DOHH2 (cell line): ENCODE results near the gene MYEF2.

ENCODE experiments used
- H3F3A ChIP-seq: fragments of 200-600 bp; sonication (generic), shearing (Covaris generic); 2 replicates; pipeline ENCODE4 v1.6.0; 2016; ENCODE audit warnings: antibody characterized with exemption, mild to moderate bottlenecking; ENCODE audit not compliant: control insufficient read depth, insufficient read depth
- H3K27ac ChIP-seq: fragments of 200-600 bp; sonication (generic); 2 replicates; pipeline ENCODE4 v1.5.1; 2014; ENCODE audit warnings: low read depth, mild to moderate bottlenecking, low read length, moderate library complexity
- H3K27me3 ChIP-seq: fragments of 200-600 bp; sonication (generic); 2 replicates; pipeline ENCODE4 v1.6.1; 2014; ENCODE audit warnings: mild to moderate bottlenecking, low read length, mixed read lengths; ENCODE audit not compliant: control insufficient read depth
- H3K36me3 ChIP-seq: fragments of 200-600 bp; sonication (generic); 2 replicates; pipeline ENCODE4 v1.6.1; 2014; ENCODE audit warnings: mild to moderate bottlenecking, low read length, moderate library complexity, mixed read lengths; ENCODE audit not compliant: control insufficient read depth
- H3K4me1 ChIP-seq: fragments of 200-600 bp; sonication (generic); 2 replicates; pipeline ENCODE4 v1.6.1; 2014; ENCODE audit warnings: mild to moderate bottlenecking, low read length, mixed read lengths; ENCODE audit not compliant: control insufficient read depth
- H3K4me2 ChIP-seq: fragments of 200-600 bp; sonication (generic); 2 replicates; pipeline ENCODE4 v1.6.0; 2014; ENCODE audit warnings: mild to moderate bottlenecking, low read length, moderate library complexity
- H3K4me3 ChIP-seq: fragments of 200-600 bp; sonication (generic); 2 replicates; pipeline ENCODE4 v1.5.1; 2014; ENCODE audit warnings: mild to moderate bottlenecking, low read length, mixed read lengths
- H3K79me2 ChIP-seq: fragments of 200-600 bp; sonication (generic); 2 replicates; pipeline ENCODE4 v1.6.1; 2014; ENCODE audit warnings: mild to moderate bottlenecking, low read length, mixed read lengths; ENCODE audit not compliant: control insufficient read depth
- H3K9me2 ChIP-seq: fragments of 200-600 bp; sonication (generic); replicated peaks from 2 replicates; pipeline ENCODE4 v1.6.1; 2014; ENCODE audit warnings: mild to moderate bottlenecking, low read length, mixed read lengths; ENCODE audit not compliant: control insufficient read depth
- H3K9me3 ChIP-seq: fragments of 200-600 bp; sonication (generic); 2 replicates; pipeline ENCODE4 v1.6.1; 2014; ENCODE audit warnings: antibody characterized with exemption, low read length, mixed read lengths; ENCODE audit not compliant: control insufficient read depth, insufficient read depth
- H4K20me1 ChIP-seq: fragments of 200-600 bp; sonication (generic); 2 replicates; pipeline ENCODE4 v1.6.0; 2014; ENCODE audit warnings: low read depth, mild to moderate bottlenecking, antibody characterized with exemption, low read length, moderate library complexity; ENCODE audit not compliant: control insufficient read depth, insufficient read depth
- CTCF ChIP-seq: fragments of 200-600 bp; sonication (generic); IDR thresholded peaks from one replicate; pipeline ENCODE4 v1.5.1; 2014; ENCODE audit warnings: antibody characterized with exemption, mild to moderate bottlenecking, low read depth, low read length; ENCODE audit not compliant: poor library complexity, severe bottlenecking
- EZH2phosphoT487 ChIP-seq: fragments of 200-600 bp; sonication (generic); IDR thresholded peaks from 2 replicates; pipeline ENCODE4 v1.6.1; 2017; ENCODE audit warnings: borderline replicate concordance, mild to moderate bottlenecking, antibody characterized with exemption, low read length, moderate library complexity, mixed read lengths

Gene MYEF2

GRCh38 chr15:48105936-48106335, 72.2 kb downstream of the MYEF2 start:
- TF ChIP-seq EZH2phosphoT487 (no peak), CTCF (no peak)
- Histone ChIP-seq H3K4me3 (no peak overlapping the region), H3K4me2 (no peak overlapping the region), H3K4me1 (no peaks in the 10 kb centered on the region), H3K27ac (no peak overlapping the region), H3K9me3 (no peaks in the 10 kb centered on the region), H4K20me1 (no peaks in the 10 kb centered on the region), H3K79me2 (no peaks in the 10 kb centered on the region), H3K36me3 (no peaks in the 10 kb centered on the region), H3K9me2 (no peaks in the 10 kb centered on the region), H3F3A (no peaks in the 10 kb centered on the region), H3K27me3 (no peaks in the 10 kb centered on the region)

- Histone ChIP-seq H3K4me2 (no peak overlapping the region), H4K20me1 (no peaks in the 10 kb centered on the region), H3K27ac (no peak overlapping the region), H3K36me3 (no peaks in the 10 kb centered on the region), H3K4me3 (no peak overlapping the region), H3K79me2 (no peaks in the 10 kb centered on the region), H3F3A (no peaks in the 10 kb centered on the region), H3K27me3 (no peaks in the 10 kb centered on the region), H3K9me3 (no peaks in the 10 kb centered on the region), H3K4me1 (no peaks in the 10 kb centered on the region), H3K9me2 (no peaks in the 10 kb centered on the region)
- no peak for TF ChIP-seq EZH2phosphoT487
- TF ChIP-seq CTCF, result no peak
These were observed 74.4 kb downstream of the MYEF2 start for GRCh38 chr15:48103647-48104046.

- no peak for TF ChIP-seq CTCF
- TF ChIP-seq EZH2phosphoT487, result no peak
- Histone ChIP-seq H3K36me3 (no peaks in the 10 kb centered on the region), H3K79me2 (no peaks in the 10 kb centered on the region), H3F3A (no peaks in the 10 kb centered on the region), H3K9me2 (no peaks in the 10 kb centered on the region), H3K27ac (no peak overlapping the region), H4K20me1 (no peaks in the 10 kb centered on the region), H3K4me2 (no peak overlapping the region), H3K4me3 (no peak overlapping the region), H3K4me1 (no peaks in the 10 kb centered on the region), H3K9me3 (no peaks in the 10 kb centered on the region), H3K27me3 (no peaks in the 10 kb centered on the region)
These were observed 75.9 kb downstream of the MYEF2 start for GRCh38 chr15:48102167-48102566.
